Vagina (tissue), 2 donors: ENCODE results near the gene FAF1. TPM values are rescaled to one million over a fixed set of nuclear protein-coding genes. Genes with fewer than 3 reads are reported as not detected.
"Not testable (repeated sequence)": the region's sequence is repeated elsewhere in the genome, so short reads cannot be mapped to it uniquely, and the experiment has no call there.

Experiments used
- DNase-seq, 2 donors: peaks; one replicate each; pipeline ENCODE4 v3.0.0-alpha.2; 2017; ENCODE audit errors: extremely low spot score in 2 of 2
- H3K27ac ChIP-seq: fragments of 200-600 bp; sonication (generic); one replicate; pipeline ENCODE4 v1.5.1; 2019
- H3K27me3 ChIP-seq: fragments of 200-600 bp; sonication (generic); one replicate; pipeline ENCODE4 v1.5.1; 2019
- H3K36me3 ChIP-seq, 2 donors: fragments of 200-600 bp; sonication (generic); one replicate each; pipeline ENCODE4 v1.5.1; 2017 to 2019
- H3K4me1 ChIP-seq: fragments of 200-600 bp; sonication (generic); one replicate; pipeline ENCODE4 v1.5.1; 2019
- H3K4me3 ChIP-seq, 2 donors: fragments of 200-600 bp; sonication (generic); 1 replicate in 1 of 2; 2 replicates in 1 of 2; pipeline ENCODE4 v1.5.1; 2016 to 2019
- H3K9me3 ChIP-seq: fragments of 200-600 bp; sonication (generic); one replicate; pipeline ENCODE4 v1.5.1; 2019
- POLR2A ChIP-seq, 2 donors: fragments of 450-650 bp; IDR thresholded peaks; one replicate each; pipeline ENCODE4 v1.6.1; 2017; ENCODE audit warnings: antibody characterized with exemption in 2 of 2, mild to moderate bottlenecking in 2 of 2, moderate library complexity in 2 of 2
- POLR2AphosphoS5 ChIP-seq, 2 donors: sonication (generic); formaldehyde crosslinking; IDR thresholded peaks; one replicate each; pipeline ENCODE4 v1.9.0; 2017; ENCODE audit warnings: antibody characterized with exemption in 2 of 2, mild to moderate bottlenecking in 2 of 2, low read depth in 1 of 2; ENCODE audit not compliant: insufficient read depth in 1 of 2
- intact Hi-C: fragments of 100-400 bp; cut with DNase I; formaldehyde crosslinking; loops from one replicate; pipeline ENCODE4 v1.15.1; 2023
- total RNA-seq: library from RNA; depleted of rRNA; stranded (reverse); fragments of >200 nt; gene quantifications from one replicate; pipeline ENCODE4 v1.2.3, GENCODE V29; 2016
- TF ChIP-seq, protein P1 (sequence below), 3 experiments: fragments of 450-650 bp in 2 of 3; fragments of 200-600 bp in 1 of 3; sonication (generic) in 1 of 3; IDR thresholded peaks; one replicate each; pipeline ENCODE4 v1.5.1; 2017 to 2019; ENCODE audit warnings: antibody characterized with exemption in 3 of 3, mild to moderate bottlenecking in 2 of 3, moderate library complexity in 2 of 3

Gene FAF1
- total RNA-seq, 1 donor from 2014 or later, result 40.0 TPM

DNA sequence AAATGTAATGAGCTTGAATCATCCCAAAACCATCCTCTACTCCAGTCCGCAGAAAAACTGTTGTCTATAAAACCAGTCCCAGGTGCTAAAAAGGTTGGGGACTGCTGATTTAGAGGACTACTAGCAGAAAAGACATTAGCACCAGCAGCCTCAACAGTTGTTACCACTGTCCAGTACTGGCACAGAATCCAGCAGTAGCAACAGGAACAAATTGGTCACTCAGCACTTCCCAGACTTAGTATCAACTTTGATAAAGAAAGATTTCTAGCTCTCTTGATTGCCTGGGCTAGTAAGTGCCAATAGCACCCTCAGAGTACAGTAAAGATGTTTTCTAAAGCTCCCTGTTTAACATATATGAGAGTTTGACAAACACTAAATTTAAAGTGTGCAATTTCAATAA lies 127.9 kb downstream of the FAF1 start:
- intact Hi-C loops, result no loop called here
- H3K27ac ChIP-seq, result no peak overlapping the region
- no peaks in the 10 kb centered on the region for H3K9me3 ChIP-seq
- H3K4me1 ChIP-seq, result peaks cover 19% of the 10 kb centered on the region
- H3K27me3 ChIP-seq, result no peaks in the 10 kb centered on the region
- H3K36me3 ChIP-seq, result no peaks in the 10 kb centered on the region
- no peak for DNase-seq
- H3K4me3 ChIP-seq, result no peak overlapping the region
- TF ChIP-seq POLR2A (IDR thresholded peaks at IDR 0.05) (no peak), POLR2AphosphoS5 (IDR thresholded peaks at IDR 0.05; ENCODE audit: insufficient read depth in 1 of 2, low read depth in 1 of 2) (no peak)
- TF ChIP-seq, protein P1, sequence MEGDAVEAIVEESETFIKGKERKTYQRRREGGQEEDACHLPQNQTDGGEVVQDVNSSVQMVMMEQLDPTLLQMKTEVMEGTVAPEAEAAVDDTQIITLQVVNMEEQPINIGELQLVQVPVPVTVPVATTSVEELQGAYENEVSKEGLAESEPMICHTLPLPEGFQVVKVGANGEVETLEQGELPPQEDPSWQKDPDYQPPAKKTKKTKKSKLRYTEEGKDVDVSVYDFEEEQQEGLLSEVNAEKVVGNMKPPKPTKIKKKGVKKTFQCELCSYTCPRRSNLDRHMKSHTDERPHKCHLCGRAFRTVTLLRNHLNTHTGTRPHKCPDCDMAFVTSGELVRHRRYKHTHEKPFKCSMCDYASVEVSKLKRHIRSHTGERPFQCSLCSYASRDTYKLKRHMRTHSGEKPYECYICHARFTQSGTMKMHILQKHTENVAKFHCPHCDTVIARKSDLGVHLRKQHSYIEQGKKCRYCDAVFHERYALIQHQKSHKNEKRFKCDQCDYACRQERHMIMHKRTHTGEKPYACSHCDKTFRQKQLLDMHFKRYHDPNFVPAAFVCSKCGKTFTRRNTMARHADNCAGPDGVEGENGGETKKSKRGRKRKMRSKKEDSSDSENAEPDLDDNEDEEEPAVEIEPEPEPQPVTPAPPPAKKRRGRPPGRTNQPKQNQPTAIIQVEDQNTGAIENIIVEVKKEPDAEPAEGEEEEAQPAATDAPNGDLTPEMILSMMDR (IDR thresholded peaks at IDR 0.05), result no peak

DNA sequence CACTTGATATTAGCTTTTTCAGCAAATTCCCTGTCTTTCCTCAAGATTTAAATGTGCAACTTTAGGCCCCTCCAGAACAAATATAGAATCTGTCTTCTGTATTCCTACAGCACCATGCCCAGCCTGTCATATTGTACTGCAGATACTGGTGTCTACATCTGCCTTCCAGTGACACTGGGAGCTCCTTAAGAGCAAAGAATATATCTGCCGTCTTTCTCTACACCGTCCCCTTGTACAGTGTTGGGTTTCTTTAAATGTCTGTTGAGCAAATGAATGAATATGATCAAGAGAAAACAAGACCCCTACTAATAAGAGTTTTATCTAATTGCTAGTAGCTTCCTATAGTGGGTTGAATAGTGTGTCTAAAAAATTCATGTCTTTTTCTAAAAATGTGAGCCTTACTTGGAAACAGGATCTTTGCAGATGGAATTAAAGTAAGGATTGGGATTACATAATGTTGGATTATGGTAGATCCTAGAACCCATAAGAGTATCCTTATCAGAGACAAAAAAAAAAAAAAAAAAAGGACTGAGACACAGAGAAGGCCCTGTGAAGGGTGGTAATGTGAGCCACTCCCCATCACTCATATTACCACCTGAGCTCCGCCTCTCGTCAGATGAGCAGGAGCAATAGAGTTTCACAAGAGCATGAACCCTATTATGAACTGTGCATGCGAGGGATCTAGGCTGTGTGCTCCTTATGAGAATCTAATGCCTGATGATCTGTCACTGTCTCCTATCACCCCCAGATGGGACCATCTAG lies 128.6 kb downstream of the FAF1 start:
- H3K27me3 ChIP-seq, result no peaks in the 10 kb centered on the region
- intact Hi-C loops, result no loop called here
- H3K4me3 ChIP-seq, result no peak overlapping the region
- no peak overlapping the region for H3K27ac ChIP-seq
- no peak for DNase-seq
- H3K36me3 ChIP-seq, result no peaks in the 10 kb centered on the region
- H3K4me1 ChIP-seq, result peaks cover 19% of the 10 kb centered on the region
- no peak for TF ChIP-seq POLR2A (IDR thresholded peaks at IDR 0.05)
- H3K9me3 ChIP-seq, result no peaks in the 10 kb centered on the region

DNA sequence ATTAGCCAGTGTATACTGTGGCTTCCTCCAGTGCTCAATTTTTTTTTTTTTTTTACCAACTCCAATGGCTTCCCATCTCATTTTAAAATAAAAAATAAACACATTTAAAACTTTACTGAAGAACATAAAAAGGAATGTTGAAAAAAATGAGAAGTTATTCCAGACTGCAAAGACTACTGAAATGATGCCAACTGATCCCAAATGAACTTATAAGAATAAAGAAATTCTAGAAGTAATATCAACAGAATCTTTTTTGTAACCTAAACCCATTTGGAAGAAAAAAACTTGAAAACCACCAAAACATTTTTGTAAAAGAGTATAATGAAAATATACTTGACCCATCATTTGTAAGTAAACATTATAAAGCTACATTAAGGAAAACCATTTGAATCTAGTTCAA lies 129.4 kb downstream of the FAF1 start:
- TF ChIP-seq POLR2A (IDR thresholded peaks at IDR 0.05) (no peak), POLR2AphosphoS5 (IDR thresholded peaks at IDR 0.05; ENCODE audit: insufficient read depth in 1 of 2, low read depth in 1 of 2) (no peak)
- TF ChIP-seq, protein P1 (IDR thresholded peaks at IDR 0.05), result no peak
- Histone ChIP-seq H3K27me3 (no peaks in the 10 kb centered on the region), H3K4me3 (no peak overlapping the region), H3K9me3 (no peaks in the 10 kb centered on the region), H3K4me1 (peaks cover 19% of the 10 kb centered on the region), H3K36me3 (no peaks in the 10 kb centered on the region), H3K27ac (no peak overlapping the region)
- DNase-seq, result no peak
- intact Hi-C loops, result no loop called here

DNA sequence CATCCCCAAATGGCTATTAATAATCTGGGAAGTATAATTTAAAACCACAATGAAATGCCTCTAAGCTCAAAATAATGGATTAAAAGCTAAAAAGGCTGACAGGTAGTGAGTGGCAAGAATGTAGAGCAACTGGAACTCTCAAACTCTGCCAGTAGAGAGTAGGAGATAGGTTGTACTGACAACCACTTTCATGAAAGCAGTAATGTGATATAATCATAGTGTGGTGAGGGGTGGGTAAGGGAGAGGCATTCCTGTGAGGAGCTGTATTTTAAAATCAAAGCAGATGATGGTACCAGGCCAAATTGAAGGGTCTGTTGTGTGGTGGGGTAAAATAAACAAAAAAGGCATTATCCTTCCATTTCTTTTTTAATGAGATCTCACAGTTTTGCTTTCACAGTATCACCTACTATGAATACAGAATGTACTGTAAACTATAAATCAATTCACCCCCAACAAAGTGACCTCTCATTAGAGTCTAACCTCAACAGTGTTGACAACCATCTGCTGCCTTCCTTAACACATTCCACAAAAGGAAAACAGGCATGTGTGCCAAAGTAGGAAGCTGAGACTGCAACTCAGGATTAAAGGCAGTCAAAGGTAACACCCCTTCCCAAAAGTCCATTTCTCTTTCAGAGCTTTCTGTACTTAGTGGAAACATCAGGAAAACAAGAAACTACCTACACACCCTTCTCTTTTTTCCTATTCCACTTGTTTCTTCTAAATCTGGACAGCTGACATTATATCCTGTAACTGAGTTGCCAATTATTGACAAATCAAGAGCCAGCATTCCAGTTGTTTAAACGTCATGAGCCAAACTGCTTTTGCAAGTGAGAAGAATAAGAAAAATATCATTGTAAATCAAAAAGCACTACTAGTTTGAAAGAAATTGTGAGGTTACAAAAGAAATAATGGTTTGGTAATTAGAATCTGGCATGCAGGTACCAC lies 130.8 kb downstream of the FAF1 start:
- intact Hi-C loops, result no loop called here
- no peaks in the 10 kb centered on the region for H3K27me3 ChIP-seq
- H3K9me3 ChIP-seq, result no peaks in the 10 kb centered on the region
- peaks cover 19% of the 10 kb centered on the region for H3K4me1 ChIP-seq
- TF ChIP-seq POLR2AphosphoS5 (IDR thresholded peaks at IDR 0.05; ENCODE audit: insufficient read depth in 1 of 2, low read depth in 1 of 2) (no peak), POLR2A (IDR thresholded peaks at IDR 0.05) (no peak)
- TF ChIP-seq, protein P1 (IDR thresholded peaks at IDR 0.05), result no peak
- no peak overlapping the region for H3K27ac ChIP-seq
- no peaks in the 10 kb centered on the region for H3K36me3 ChIP-seq
- no peak overlapping the region for H3K4me3 ChIP-seq
- no peak for DNase-seq

DNA sequence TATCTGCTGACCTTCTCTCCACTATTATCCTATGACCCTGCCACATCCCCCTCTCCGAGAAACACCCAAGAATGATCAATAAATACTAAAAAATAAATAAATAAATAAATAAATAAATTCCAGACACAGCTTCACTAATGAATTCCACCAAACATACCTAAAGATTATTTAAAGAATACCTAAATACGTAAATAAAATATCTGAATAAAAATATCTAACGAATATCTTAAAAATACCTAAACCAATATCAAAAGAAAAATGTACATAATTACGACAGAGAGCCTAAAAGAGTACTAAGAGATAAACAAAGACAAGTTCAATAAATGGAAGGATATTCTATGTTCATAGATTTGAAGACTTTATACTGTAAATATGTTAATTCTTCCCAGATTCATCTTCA lies 132.5 kb downstream of the FAF1 start:
- intact Hi-C loops, result no loop called here
- H3K36me3 ChIP-seq, result no peaks in the 10 kb centered on the region
- H3K27me3 ChIP-seq, result no peaks in the 10 kb centered on the region
- TF ChIP-seq, protein P1 (IDR thresholded peaks at IDR 0.05), result no peak
- TF ChIP-seq POLR2A (IDR thresholded peaks at IDR 0.05) (no peak), POLR2AphosphoS5 (IDR thresholded peaks at IDR 0.05; ENCODE audit: insufficient read depth in 1 of 2, low read depth in 1 of 2) (no peak)
- no peaks in the 10 kb centered on the region for H3K9me3 ChIP-seq
- peaks cover 19% of the 10 kb centered on the region for H3K4me1 ChIP-seq
- H3K27ac ChIP-seq, result no peak overlapping the region
- H3K4me3 ChIP-seq, result no peak overlapping the region
- DNase-seq, result no peak

DNA sequence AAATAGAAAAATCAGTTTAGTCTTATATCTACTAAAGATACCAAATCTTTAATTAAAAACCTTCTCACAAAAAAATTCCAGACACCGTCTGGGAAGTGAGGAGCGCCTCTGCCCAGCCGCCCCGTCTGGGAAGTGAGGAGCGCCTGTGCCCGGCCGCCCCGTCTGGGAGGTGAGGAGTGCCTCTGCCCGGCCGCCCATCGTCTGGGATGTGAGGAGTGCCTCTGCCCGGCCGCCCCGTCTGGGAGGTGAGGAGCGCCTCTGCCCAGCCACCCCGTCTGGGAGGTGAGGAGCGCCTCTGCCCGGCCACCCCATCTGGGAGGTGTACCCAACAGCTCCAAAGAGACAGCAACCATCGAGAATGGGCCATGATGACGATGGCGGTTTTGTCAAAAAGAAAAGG lies 133.3 kb downstream of the FAF1 start:
- H3K36me3 ChIP-seq, H3K4me3 ChIP-seq, H3K27me3 ChIP-seq, DNase-seq, H3K9me3 ChIP-seq, H3K27ac ChIP-seq, intact Hi-C loops: not testable (repeated sequence)
- H3K4me1 ChIP-seq, result peaks cover 19% of the 10 kb centered on the region
